K562 (cell line): Measurements from ENCODE around the gene WNT11. TPM values are rescaled to one million over a fixed set of nuclear protein-coding genes. Genes with fewer than 3 reads are reported as not detected.

Experiments used
- ATAC-seq: fragments of 200-7000 bp; cut with Tn5 transposase; 3 replicates; pipeline ENCODE4 v1.9.1; 2020; ENCODE audit warnings: moderate library complexity
- BruUV-seq: library from RNA; stranded (reverse); fragments of 400-500 nt; replicated peaks from 2 replicates; lab custom pipeline; 2021; lab: Mats Ljungman, UMichigan
- CTCF ChIA-PET: fragments of 300-600 bp; formaldehyde crosslinking; extraction: SDS; loops from one replicate; lab custom pipeline; 2021; ENCODE audit warnings: low intra/inter-chr PET ratio; lab: Yijun Ruan, JAX
- POLR2A ChIA-PET: fragments of 300-600, 350-650 bp; sonication (Branson Sonifier 250); formaldehyde crosslinking; extraction: SDS; loops from one replicate; lab custom pipeline; 2021; ENCODE audit warnings: antibody characterized with exemption, inconsistent platforms; lab: Yijun Ruan, JAX
- DNase-seq, 4 experiments: peaks; one replicate each; pipeline versions ENCODE4 v3.0.0 to v3.0.0-alpha.2; 2011 to 2018; ENCODE audit warnings: low spot score in 3 of 4, mixed read lengths in 3 of 4; ENCODE audit errors: extremely low read depth in 1 of 4
- FAIRE-seq: peaks from 2 replicates; lab custom pipeline; 2011; peaks lifted over from hg19 to GRCh38; lab: Jason Lieb, UNC
- H2AFZ ChIP-seq: 2 replicates; pipeline ENCODE4 v1.6.0; 2011; ENCODE audit warnings: low read depth, low read length, control low read depth, inconsistent platforms
- H3K27ac ChIP-seq: fragments of 200-600 bp; 3 replicates; pipeline ENCODE4 v1.8.0; 2011; ENCODE audit warnings: low read depth, mild to moderate bottlenecking, control low read depth, inconsistent platforms, low read length, moderate library complexity, mixed read lengths; ENCODE audit errors: extremely low read depth
- H3K27me3 ChIP-seq, 2 experiments: fragments of 300-600 bp in 1 of 2; 2 replicates in 1 of 2; 3 replicates in 1 of 2; pipeline versions ENCODE4 v1.6.0 to v1.8.0; 2011; ENCODE audit warnings: inconsistent platforms in 2 of 2, low read length in 2 of 2, mild to moderate bottlenecking in 1 of 2, mixed read lengths in 1 of 2, moderate library complexity in 1 of 2; ENCODE audit not compliant: control insufficient read depth in 2 of 2, insufficient read depth in 2 of 2
- H3K36me3 ChIP-seq: fragments of 300-600 bp; 3 replicates; pipeline ENCODE4 v1.8.0; 2011; ENCODE audit warnings: mild to moderate bottlenecking, low read length, inconsistent platforms; ENCODE audit not compliant: control insufficient read depth, insufficient read depth
- H3K4me1 ChIP-seq, 2 experiments: fragments of 200-600 bp in 1 of 2; replicated peaks in 1 of 2; 2 replicates in 1 of 2; 3 replicates in 1 of 2; pipeline versions ENCODE4 v1.5.1 to v1.8.0; 2011; ENCODE audit warnings: inconsistent platforms in 2 of 2, low read length in 2 of 2, mild to moderate bottlenecking in 1 of 2, mixed read lengths in 1 of 2, moderate library complexity in 1 of 2; ENCODE audit not compliant: control insufficient read depth in 2 of 2, insufficient read depth in 2 of 2
- H3K4me2 ChIP-seq: 2 replicates; pipeline ENCODE4 v1.6.1; 2011; ENCODE audit warnings: low read length, control low read depth, inconsistent platforms, mixed read lengths; ENCODE audit not compliant: insufficient read depth
- H3K4me3 ChIP-seq: fragments of 200-600 bp; sonication (generic), shearing (Covaris generic); 2 replicates; pipeline ENCODE4 v1.5.1; 2016; ENCODE audit warnings: control low read depth, inconsistent platforms
- H3K79me2 ChIP-seq: fragments of 200-600 bp; 3 replicates; pipeline ENCODE4 v1.8.0; 2011; ENCODE audit warnings: low read length, inconsistent platforms; ENCODE audit not compliant: control insufficient read depth, insufficient read depth
- H3K9ac ChIP-seq, 2 experiments: 2 replicates each; pipeline versions ENCODE4 v1.6.0 to v1.6.1; 2011; ENCODE audit warnings: low read depth in 2 of 2, low read length in 2 of 2, control low read depth in 1 of 2, inconsistent platforms in 1 of 2, mild to moderate bottlenecking in 1 of 2, mixed read lengths in 1 of 2; ENCODE audit not compliant: insufficient read depth in 1 of 2
- H3K9me1 ChIP-seq: one replicate; pipeline ENCODE4 v1.6.0; 2011; ENCODE audit warnings: inconsistent platforms, mild to moderate bottlenecking, low read length, moderate library complexity; ENCODE audit not compliant: control insufficient read depth, insufficient read depth
- H3K9me3 ChIP-seq: replicated peaks from 2 replicates; pipeline ENCODE4 v1.5.1; 2011; ENCODE audit warnings: low read depth, low read length, inconsistent platforms; ENCODE audit not compliant: control insufficient read depth, insufficient read depth
- H4K20me1 ChIP-seq: replicated peaks from 2 replicates; pipeline ENCODE4 v1.6.1; 2011; ENCODE audit warnings: low read length, inconsistent platforms, mixed read lengths; ENCODE audit not compliant: control insufficient read depth, insufficient read depth
- BACH1 ChIP-seq: fragments of 200-800 bp; sonication (Bioruptor generic); IDR thresholded peaks from 2 replicates; pipeline ENCODE4 v1.6.1; 2016; ENCODE audit warnings: missing genetic modification characterization, missing compliant biosample characterization
- CGGBP1 ChIP-seq: fragments of 250-450 bp; sonication (Bioruptor Pico); IDR thresholded peaks from 2 replicates; pipeline ENCODE4 v1.9.0; 2021; ENCODE audit warnings: mild to moderate bottlenecking
- ETV6 ChIP-seq, 3 experiments: fragments of 150-350 bp in 1 of 3; sonication (generic) in 1 of 3; formaldehyde crosslinking in 1 of 3; IDR thresholded peaks; 2 replicates each; pipeline versions ENCODE4 v1.6.1 to v1.8.0; 2014 to 2022; ENCODE audit warnings: borderline replicate concordance in 2 of 3, low read depth in 2 of 3, antibody characterized with exemption in 1 of 3, low read length in 1 of 3, mild to moderate bottlenecking in 1 of 3, missing genetic modification reagents in 1 of 3
- HDAC6 ChIP-seq: IDR thresholded peaks from 2 replicates; pipeline ENCODE4 v1.6.1; 2012; ENCODE audit warnings: low read depth, mild to moderate bottlenecking, control low read depth, inconsistent platforms, low read length, moderate library complexity
- HMG20B ChIP-seq: fragments of 250-450 bp; sonication (Bioruptor Pico); IDR thresholded peaks from 2 replicates; pipeline ENCODE4 v1.5.0; 2021; ENCODE audit warnings: mild to moderate bottlenecking
- HOXB6 ChIP-seq: fragments of 250-450 bp; sonication (Bioruptor Pico); IDR thresholded peaks from 2 replicates; pipeline ENCODE4 v1.5.1; 2022; ENCODE audit warnings: mild to moderate bottlenecking, borderline replicate concordance
- KDM2B ChIP-seq: fragments of 250-450 bp; sonication (Bioruptor Pico); IDR thresholded peaks from 2 replicates; pipeline ENCODE4 v1.8.0; 2021; ENCODE audit warnings: mild to moderate bottlenecking, moderate library complexity
- KDM5B ChIP-seq: fragments of 200-600 bp; sonication (generic); IDR thresholded peaks from 2 replicates; pipeline ENCODE4 v1.6.1; 2012; ENCODE audit warnings: low read depth, mild to moderate bottlenecking, moderate library complexity, low read length, control low read depth, inconsistent platforms; ENCODE audit not compliant: insufficient replicate concordance
- L3MBTL2 ChIP-seq: fragments of 450-650 bp; IDR thresholded peaks from 2 replicates; pipeline ENCODE4 v1.6.1; 2016; ENCODE audit warnings: mild to moderate bottlenecking, moderate library complexity
- PHB ChIP-seq: fragments of 250-450 bp; sonication (Bioruptor Pico); IDR thresholded peaks from 2 replicates; pipeline ENCODE4 v1.5.0; 2021
- SMARCE1 ChIP-seq: fragments of 450-650 bp; IDR thresholded peaks from 2 replicates; pipeline ENCODE4 v1.7.1; 2016; ENCODE audit warnings: mild to moderate bottlenecking
- SP2 ChIP-seq: IDR thresholded peaks from 2 replicates; pipeline ENCODE4 v1.6.1; 2011; ENCODE audit warnings: mild to moderate bottlenecking, low read depth, low read length, moderate library complexity; ENCODE audit not compliant: poor library complexity, severe bottlenecking; ENCODE audit errors: extremely low read depth
- TBL1XR1 ChIP-seq, 2 experiments: IDR thresholded peaks; 2 replicates each; pipeline ENCODE4 v1.6.1; 2012; ENCODE audit warnings: improper control_type of control experiment in 2 of 2, low read length in 2 of 2, mild to moderate bottlenecking in 1 of 2
- TCF3 ChIP-seq: sonication (generic); formaldehyde crosslinking; IDR thresholded peaks from 2 replicates; pipeline ENCODE4 v1.4.0; 2020; ENCODE audit warnings: mild to moderate bottlenecking, missing genetic modification reagents
- THRAP3 ChIP-seq: fragments of 450-650 bp; IDR thresholded peaks from 2 replicates; pipeline ENCODE4 v1.6.1; 2016; ENCODE audit warnings: mild to moderate bottlenecking, inconsistent platforms, borderline replicate concordance
- TRIM24 ChIP-seq, 2 experiments: fragments of 450-650 bp; IDR thresholded peaks; 2 replicates each; pipeline ENCODE4 v1.6.1; 2016
- YBX1 ChIP-seq: fragments of 450-650 bp; IDR thresholded peaks from 2 replicates; pipeline ENCODE4 v1.7.1; 2016; ENCODE audit warnings: mild to moderate bottlenecking
- ZNF347 ChIP-seq: fragments of 450-650 bp; formaldehyde crosslinking; IDR thresholded peaks from 2 replicates; pipeline ENCODE4 v1.4.0; 2020; ENCODE audit warnings: low read depth, mild to moderate bottlenecking, moderate library complexity
- ZNF699 ChIP-seq: fragments of 250-450 bp; sonication (Bioruptor Pico); IDR thresholded peaks from 2 replicates; pipeline ENCODE4 v1.8.0; 2021; ENCODE audit warnings: mild to moderate bottlenecking, moderate library complexity; ENCODE audit not compliant: insufficient replicate concordance
- WGBS: fragments of 100-300 bp; shearing (Covaris generic); methylation state at CpG from one replicate; pipeline ENCODE4 v1.1.6; 2016; ENCODE audit warnings: low coverage, mixed read lengths; ENCODE audit not compliant: insufficient coverage; ENCODE audit errors: missing lambda C conversion rate; 5-methylcytosine and 5-hydroxymethylcytosine counted together
- in situ Hi-C: fragments of 300-500 bp; cut with MboI; formaldehyde crosslinking; loops from 4 replicates; pipeline ENCODE4 v1.15.0; 2018; ENCODE audit warnings: inconsistent platforms, mixed read lengths
- intact Hi-C: fragments of 100-400 bp; cut with micrococcal nuclease; formaldehyde crosslinking; loops from 2 replicates; pipeline ENCODE4 v1.14.2; 2022
- polyA plus RNA-seq, 8 experiments: library from polyadenylated mRNA; depleted of rRNA in 4 of 8; stranded (reverse) in 5 of 8; unstranded in 3 of 8; fragments of >200 nt; fragmentation: Nextera tagmentation in 2 of 8; fragmentation: Illumina TruSeq in 1 of 8; extraction: Ambion mirVana in 2 of 8; extraction: Trizol in 1 of 8; gene quantifications; 2 replicates each; pipeline versions ENCODE4 v1.2.1 to v1.2.3, GENCODE V29; 2011 to 2014; ENCODE audit warnings: inconsistent platforms in 1 of 8, missing spikeins in 1 of 8
- total RNA-seq, 7 experiments: library from RNA; depleted of rRNA in 6 of 7; stranded (reverse); fragments of >200 nt in 6 of 7; fragmentation: Illumina TruSeq in 2 of 7; extraction: Trizol in 2 of 7; gene quantifications; 2 replicates each; pipeline versions ENCODE4 v1.2.1 to v1.2.3, GENCODE V29; 2011 to 2021; ENCODE audit warnings: low replicate concordance in 1 of 7

The WNT11 gene
- total and polyA plus RNA-seq, 9 of the 15 experiments (the other 6 are each of a cell fraction or from before 2014, with no cell fraction given): 0.03 to 0.20 (median 0.09) TPM; not detected in 4

GRCh38 chr11:76181371-76181770, 24.9 kb downstream of the WNT11 start:
- H3K4me2 ChIP-seq: no peak overlapping the region
- in situ Hi-C loops (no loop called here), intact Hi-C loops (no loop called here)
- H4K20me1 ChIP-seq: peaks cover 2% of the 10 kb centered on the region; the same call in 1 of the 2 replicates
- no peak overlapping the region for H3K9ac ChIP-seq
- H3K9me3 ChIP-seq: no peaks in the 10 kb centered on the region
- peaks cover 24 to 56% of the 10 kb centered on the region in 2 experiments for H3K4me1 ChIP-seq
- 61% methylated on average over 9 of the region's 15 CpGs for WGBS
- CTCF ChIA-PET: no interaction called here
- BruUV-seq: no TSS peak
- POLR2A ChIA-PET: interaction anchor here (0.7 kb wide), 1 partner anchor 414 kb away, joined by 3 read pairs; no protein-coding TSS in a partner anchor
- H3K27ac ChIP-seq: no peak overlapping the region
- FAIRE-seq: no peak
- ATAC-seq: no peak
- no peak overlapping the region for H3K4me3 ChIP-seq
- TF ChIP-seq TRIM24 (IDR thresholded peaks at IDR 0.05) (no peak), KDM5B (no peak), HOXB6 (CRISPR knock-in tag) (no peak), SMARCE1 (no peak), ETV6 (IDR thresholded peaks at IDR 0.05; ENCODE audit: borderline replicate concordance in 1 of 2, low read depth in 2 of 2, low read length in 1 of 2) (no peak), ETV6 (CRISPR knock-in tag; IDR thresholded peaks at IDR 0.05; ENCODE audit: borderline replicate concordance) (no peak), YBX1 (no peak), ZNF699 (CRISPR knock-in tag) (no peak), KDM2B (CRISPR knock-in tag) (no peak), TBL1XR1 (IDR thresholded peaks at IDR 0.05; ENCODE audit: low read length in 2 of 2) (no peak), SP2 (no peak), HDAC6 (no peak), CGGBP1 (CRISPR knock-in tag) (no peak), L3MBTL2 (no peak), HMG20B (CRISPR knock-in tag) (no peak), ZNF347 (CRISPR knock-in tag) (no peak), PHB (CRISPR knock-in tag) (no peak), BACH1 (tag) (no peak), THRAP3 (no peak), TCF3 (CRISPR knock-in tag) (no peak)
- no peak overlapping the region for H2AFZ ChIP-seq
- H3K79me2 ChIP-seq: no peaks in the 10 kb centered on the region
- no peaks in the 10 kb centered on the region for H3K36me3 ChIP-seq
- peak in 2 of 4 experiments; percentile 39 to 40 for DNase-seq
- no peaks in the 10 kb centered on the region for H3K27me3 ChIP-seq
- H3K9me1 ChIP-seq: no peaks in the 10 kb centered on the region
